Erythroblast (primary cell): ENCODE measurements around the gene TSHZ2.

Experiments
- DNase-seq, 2 experiments: peaks; one replicate each; lab custom pipeline; 2025; lab: John Stamatoyannopoulos, UW
- GATA1 ChIP-seq: IDR thresholded peaks from 2 replicates; pipeline ENCODE4 v1.6.1; 2011; ENCODE audit warnings: low read depth, mild to moderate bottlenecking, control low read depth, low read length, moderate library complexity
- POLR2A ChIP-seq: IDR thresholded peaks from 2 replicates; pipeline ENCODE4 v1.6.1; 2011; ENCODE audit warnings: mild to moderate bottlenecking, low read length

Gene TSHZ2

DNA sequence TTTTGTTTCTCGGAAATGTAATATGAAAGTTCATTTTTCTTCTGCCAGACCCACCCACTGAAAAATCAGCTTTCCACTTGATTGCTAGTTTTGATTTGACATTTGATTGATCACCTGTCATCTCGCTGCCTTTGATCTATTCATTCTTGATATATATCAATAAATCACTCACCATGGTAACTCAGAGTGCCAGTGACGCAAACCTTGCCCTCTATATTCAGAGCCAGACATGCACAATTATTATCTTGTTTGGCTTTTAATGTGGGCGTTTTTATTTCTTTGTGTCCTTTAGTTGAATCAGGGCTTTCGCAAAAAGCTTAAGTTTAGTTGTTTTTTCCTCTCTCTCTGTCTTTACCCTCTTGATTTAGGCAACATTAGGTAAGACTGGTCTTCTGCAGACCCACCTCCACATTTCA, 2.0 kb downstream of the TSHZ2 start:
- TF ChIP-seq POLR2A = no peak
- TF ChIP-seq GATA1 = no peak
- no peak for DNase-seq

- TF ChIP-seq POLR2A (no peak), GATA1 (no peak)
- DNase-seq = no peak
These were observed 3.0 kb downstream of the TSHZ2 start for GRCh38 chr20:52975029-52975732.

GRCh38 chr20:52975803-52976531, 3.8 kb downstream of the TSHZ2 start:
- DNase-seq = no peak
- TF ChIP-seq GATA1 (no peak), POLR2A (no peak)

DNA sequence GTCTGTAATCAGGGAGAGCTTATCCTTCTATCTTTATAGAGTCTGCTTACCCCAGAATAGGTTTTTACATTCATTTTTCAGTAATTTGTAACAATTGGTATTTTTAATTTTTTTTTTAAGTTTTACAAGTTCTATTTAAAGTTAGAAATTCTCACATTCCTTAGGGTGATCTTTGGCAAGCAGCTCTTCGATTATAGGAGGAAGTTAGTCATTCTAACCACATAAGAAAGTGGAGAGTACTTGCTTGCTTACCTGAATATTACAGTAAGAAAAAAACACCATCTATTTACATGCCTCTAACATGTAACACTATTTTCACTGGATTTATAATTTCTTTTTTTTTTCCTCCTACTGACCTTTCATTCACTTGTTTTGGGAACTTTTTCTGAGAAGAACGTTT, 6.7 kb downstream of the TSHZ2 start:
- no peak for DNase-seq
- TF ChIP-seq POLR2A (no peak), GATA1 (no peak)

- no peak for DNase-seq
- no peak for TF ChIP-seq GATA1
- TF ChIP-seq POLR2A = no peak
These were observed 8.9 kb downstream of the TSHZ2 start for GRCh38 chr20:52981051-52981450.

GRCh38 chr20:52983726-52984450, 11.7 kb downstream of the TSHZ2 start:
- TF ChIP-seq POLR2A (no peak), GATA1 (no peak)
- no peak for DNase-seq

DNA sequence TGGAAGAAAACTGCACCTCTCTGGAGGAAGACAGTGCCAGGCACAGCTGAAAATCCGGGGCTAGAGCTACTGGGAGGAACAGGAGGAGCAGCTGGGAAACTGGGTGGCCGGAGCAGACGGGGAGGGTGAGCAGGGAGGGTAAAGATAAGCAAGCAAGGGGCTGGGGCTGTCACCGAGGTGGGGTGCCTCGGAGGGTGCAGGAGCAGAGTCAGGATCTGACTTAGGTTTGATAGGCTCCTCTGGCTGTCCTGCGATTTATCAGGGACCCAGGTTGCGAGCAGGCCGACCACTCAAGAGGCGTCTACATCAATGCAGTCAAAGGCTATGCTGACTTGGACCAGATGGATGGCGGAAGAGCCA, 12.3 kb downstream of the TSHZ2 start:
- no peak for DNase-seq
- no peak for TF ChIP-seq POLR2A
- no peak for TF ChIP-seq GATA1

DNA sequence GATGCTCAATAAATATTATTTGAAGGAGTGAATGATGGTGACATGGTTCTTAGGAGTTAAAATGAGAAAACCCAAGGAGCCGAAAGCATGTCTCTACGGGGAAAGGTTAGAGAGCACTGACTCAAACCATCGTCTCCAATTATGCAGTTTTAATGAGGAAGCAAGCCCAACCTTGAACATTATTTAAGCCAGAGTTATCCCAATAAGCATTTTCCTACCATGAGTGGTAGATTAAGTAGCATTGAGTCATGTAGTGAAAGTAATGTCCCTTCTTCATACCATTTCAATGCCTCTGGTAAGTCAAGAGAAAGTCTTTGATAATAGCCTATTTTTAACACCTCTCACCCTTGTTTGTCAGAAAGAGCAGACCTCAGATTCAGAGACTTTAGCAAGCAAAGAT, 13.5 kb downstream of the TSHZ2 start:
- TF ChIP-seq POLR2A (no peak), GATA1 (no peak)
- no peak for DNase-seq

GRCh38 chr20:52987295-52987694, 15.1 kb downstream of the TSHZ2 start:
- TF ChIP-seq POLR2A = no peak
- no peak for TF ChIP-seq GATA1
- DNase-seq = no peak

DNA sequence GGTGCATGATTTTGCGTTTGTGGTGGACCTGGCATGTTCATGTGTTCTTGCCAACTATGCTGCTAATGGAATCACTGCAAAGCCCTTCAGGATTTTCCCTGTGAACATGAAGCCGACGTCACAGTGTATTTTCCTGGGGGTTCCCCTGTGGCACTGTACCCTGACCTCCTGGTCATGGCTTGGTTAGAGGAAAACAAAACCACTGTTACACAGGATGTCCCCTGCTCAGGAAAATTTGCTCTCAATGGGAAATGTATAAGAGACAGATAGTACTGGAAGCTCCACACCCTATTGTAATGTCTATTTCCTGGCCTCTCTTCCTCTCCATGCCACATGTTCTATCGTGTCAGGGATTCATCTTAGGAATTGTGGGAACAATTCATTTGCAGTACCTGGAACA, 19.7 kb downstream of the TSHZ2 start:
- no peak for TF ChIP-seq GATA1
- TF ChIP-seq POLR2A = no peak
- DNase-seq = no peak

DNA sequence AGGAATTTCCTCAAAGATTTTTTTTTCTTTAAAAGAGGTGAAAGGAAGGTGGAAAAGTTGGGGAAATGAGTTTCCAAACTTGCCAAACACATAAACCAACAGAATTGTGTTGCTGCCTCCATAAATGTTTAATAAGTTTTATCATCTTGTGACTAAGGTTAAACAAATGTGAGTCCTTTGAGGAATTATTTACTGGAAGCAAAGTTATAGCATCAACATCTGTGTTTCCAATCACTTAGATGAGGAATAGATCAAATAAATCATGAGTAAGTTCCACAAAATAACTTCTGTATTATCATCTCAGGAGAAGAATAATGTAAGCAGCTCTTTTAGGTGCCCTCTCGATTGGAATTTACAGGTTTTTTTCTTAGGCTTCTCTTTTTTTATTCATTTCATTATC, 20.5 kb downstream of the TSHZ2 start:
- TF ChIP-seq POLR2A = no peak
- DNase-seq = no peak

- no peak for TF ChIP-seq POLR2A
- TF ChIP-seq GATA1 = no peak
- no peak for DNase-seq
These were observed 20.9 kb downstream of the TSHZ2 start for GRCh38 chr20:52993076-52993475.

- TF ChIP-seq POLR2A = no peak
- no peak for TF ChIP-seq GATA1
- no peak for DNase-seq
These were observed 22.2 kb downstream of the TSHZ2 start for GRCh38 chr20:52994184-52994970.
